GM18498 (cell line): Measurements from ENCODE around the gene MAP2K5.

Source experiments
- ATAC-seq: cut with Tn5 transposase; IDR thresholded peaks from one replicate; pipeline ENCODE4 v1.9.1; 2021; ENCODE audit warnings: mild to moderate bottlenecking, moderate library complexity; ENCODE audit not compliant: unreplicated experiment

Gene MAP2K5

DNA sequence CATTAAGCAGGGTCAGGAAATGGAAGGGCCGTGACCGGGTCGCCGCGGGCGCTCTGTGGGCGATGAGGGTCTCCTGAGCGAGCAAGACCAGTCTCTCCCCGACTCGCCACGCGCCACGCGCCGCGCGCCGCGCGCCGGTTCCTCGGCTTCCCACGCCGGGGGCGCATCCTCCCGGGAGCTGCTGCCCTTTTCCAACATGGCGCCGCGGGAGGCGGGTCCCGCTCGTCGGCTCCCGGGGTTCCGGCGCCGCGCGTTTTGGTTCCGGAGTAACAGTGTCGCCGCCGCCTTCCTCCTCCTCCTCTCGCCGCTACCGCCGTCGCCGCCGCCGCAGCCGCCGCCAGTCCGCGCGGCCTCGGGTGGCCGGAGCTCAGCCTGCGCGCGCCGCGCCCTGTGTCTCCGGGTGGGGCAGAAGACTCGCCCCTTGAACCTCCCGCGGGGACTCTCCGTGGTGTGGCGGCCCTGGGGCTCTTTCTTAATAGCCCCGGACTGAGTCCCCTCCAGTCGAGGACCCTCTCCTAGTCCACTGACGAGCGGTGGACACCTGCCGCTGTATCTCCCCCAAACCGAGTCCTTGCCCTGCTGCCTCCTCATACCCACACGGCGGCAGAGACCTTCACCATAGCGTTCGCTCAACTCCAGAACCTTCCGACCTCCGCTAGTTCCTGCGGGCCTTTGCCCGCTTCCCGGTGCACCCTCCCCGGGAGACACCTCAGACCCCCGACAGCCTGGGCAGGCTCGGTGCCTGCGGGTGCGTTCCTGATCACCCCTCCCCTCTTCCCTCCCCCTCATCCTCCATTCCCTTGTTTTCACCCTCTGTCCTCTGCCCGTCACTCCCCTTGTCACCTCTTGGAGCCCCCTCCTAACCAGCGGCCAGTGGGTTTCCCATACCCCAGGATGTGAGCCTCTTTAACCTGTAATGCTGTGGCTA is at the start of gene MAP2K5:
TSS of gene MAP2K5 (plus strand) at position 284 of the 928 bp plus-strand sequence. CDS start at position 917, 633 bp downstream.
- peak; percentile 57 for ATAC-seq

- no peak for ATAC-seq
Measured at GRCh38 chr15:67495585-67495984, 46.9 kb upstream of the MAP2K5 start.

GRCh38 chr15:67501177-67501835 is 41.2 kb upstream of the MAP2K5 start:
- ATAC-seq, result no peak

DNA sequence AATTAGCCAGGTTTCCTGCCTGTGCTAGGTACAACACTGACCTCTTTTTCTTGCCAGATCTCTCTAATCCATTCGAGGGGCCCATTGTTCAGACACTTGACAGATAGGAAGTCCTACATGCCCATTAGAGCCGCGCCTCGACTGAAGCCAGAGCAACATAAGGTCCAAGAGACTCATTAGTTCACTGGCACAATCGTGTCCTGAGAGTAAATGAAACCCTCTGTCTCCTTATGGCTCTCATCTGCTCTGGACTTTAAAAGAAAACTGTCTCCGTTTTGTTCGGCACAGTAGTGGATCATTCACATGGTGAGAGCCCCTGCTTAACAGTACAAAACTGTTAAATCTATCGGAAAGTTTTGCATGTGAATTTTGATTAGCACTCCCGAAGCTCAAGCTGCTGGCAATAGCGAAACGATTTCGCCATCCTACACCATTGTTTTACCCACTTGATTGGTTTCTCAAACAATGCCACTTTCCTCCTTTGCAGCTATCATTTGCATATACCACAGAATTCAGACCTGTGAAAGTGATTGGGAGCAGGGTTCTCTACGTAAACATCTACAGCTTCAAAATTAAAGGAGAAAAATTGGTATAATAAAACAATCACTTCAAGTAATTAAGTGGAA is 40.6 kb upstream of the MAP2K5 start:
- no peak for ATAC-seq

DNA sequence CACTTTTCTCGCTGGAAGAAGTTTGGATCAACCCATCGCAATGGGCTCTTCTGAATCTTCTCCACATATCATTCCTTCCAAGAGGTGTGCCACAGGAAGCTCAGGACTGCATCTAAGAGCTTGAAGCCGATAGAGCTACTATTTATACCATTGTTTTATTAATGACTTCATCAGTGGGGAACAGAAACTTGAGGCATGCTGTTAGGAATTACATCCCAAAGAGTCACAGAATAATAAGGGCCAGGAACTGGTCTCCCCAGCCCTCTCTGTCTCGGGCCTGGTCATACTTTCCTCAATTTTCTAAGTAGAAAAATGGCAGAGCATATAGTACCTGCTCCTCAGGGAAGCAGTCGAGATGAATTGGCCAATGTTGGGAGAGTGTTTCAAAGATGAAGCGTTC is 38.4 kb upstream of the MAP2K5 start:
- no peak for ATAC-seq

DNA sequence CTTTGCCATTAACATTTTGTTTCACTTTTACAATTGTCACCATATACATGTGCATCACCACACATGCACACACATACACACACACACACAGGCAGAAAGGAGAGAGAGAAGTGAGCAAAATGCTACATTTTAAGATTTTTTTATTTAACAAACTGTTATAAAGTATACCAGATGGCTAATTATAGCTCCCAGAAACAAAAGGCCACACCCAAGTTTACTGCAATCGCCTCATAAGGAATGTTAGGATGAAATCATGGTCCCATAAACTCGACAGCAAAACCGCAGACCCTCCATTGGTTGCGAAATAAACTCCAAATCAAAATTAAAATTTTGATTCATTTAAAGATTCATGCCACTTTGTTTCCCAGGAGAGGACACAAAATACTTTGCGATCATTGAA is 37.7 kb upstream of the MAP2K5 start:
- ATAC-seq, result no peak

DNA sequence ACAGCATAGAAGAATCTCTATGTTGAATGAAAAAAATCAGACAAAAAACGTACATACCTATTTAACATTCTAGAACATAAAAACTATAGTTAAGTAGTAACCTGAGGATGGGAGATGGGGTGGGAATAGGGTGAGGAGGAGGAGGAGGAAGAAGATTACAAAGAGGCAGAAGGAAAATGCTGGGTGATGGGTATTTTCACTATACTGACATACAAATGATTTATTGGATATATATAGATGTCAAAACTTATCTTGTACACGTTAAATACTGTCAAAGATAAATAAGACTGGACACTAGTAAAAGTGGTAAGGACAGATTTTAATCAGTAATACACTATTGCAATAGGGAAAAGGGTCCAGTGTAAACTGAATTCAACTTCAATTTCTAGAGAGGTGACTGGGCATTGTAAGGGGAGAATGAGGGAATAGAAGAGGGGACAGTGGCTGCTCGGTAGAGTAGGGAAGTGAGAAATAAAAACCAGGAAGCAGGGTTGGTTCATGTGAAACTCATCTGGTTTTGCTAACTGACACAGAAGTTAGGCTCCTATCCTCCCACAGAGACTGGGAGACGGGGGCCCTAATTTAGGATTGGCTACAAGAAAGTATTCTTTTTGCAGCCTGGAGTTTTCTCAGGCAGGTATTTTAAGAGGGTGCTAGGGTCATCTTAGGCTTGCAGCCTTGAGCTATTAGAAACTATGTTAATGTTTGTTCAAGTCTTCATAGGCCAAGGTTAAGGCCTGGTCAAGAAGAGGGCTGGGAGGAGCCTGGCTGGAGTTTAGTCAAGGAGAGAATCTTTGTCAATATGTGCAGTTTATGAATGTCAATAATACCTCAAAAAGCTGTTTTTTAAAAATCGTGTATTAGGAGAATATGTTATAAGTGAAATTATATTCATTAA is 36.6 kb upstream of the MAP2K5 start:
- ATAC-seq, result no peak

DNA sequence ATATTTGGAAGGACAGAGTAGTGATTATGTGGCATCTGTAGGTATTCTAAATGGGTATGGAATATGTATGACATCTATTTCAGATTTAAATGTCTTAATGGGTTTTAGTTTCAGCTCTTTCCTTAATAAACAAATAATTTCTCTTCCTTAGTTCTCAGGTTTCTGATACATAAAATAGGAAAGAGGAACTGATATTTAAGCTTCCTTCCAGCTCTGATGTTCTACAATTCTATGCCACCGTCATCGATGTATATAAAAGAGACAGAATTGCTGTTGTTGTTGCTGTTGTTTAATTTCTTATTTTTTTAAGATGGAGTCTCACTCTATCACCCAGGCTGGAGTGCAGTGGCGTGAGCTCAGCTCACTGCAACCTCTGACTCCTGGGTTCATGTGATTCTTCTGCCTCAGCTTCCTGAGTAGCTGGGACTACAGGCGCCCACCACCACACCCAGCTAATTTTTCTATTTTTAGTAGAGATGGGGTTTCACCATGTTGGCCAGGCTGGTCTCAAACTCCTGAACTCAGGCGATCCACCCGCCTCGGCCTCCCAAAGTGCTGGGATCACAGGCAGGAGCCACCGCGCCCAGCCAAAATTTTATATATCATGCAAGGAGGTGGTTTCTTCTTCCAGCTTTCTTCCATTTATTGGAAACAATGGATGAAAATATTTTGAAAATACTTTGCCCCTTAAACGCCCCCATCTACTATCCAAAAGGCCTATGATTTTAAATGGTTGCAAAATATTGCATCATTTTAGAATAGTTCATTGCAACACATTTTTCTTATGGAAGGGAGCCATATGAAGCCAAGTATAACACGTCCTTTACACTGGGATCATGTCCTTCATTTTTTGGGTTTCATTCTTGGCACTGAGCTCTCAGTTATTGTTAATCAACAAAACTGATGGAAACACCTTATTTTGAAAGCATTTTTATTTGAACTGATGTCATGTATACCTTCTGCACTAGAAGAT is 35.4 kb upstream of the MAP2K5 start:
- ATAC-seq, result no peak

GRCh38 chr15:67508407-67508806 is 34.1 kb upstream of the MAP2K5 start:
- ATAC-seq, result no peak

GRCh38 chr15:67509918-67510317 is 32.6 kb upstream of the MAP2K5 start:
- ATAC-seq, result no peak

DNA sequence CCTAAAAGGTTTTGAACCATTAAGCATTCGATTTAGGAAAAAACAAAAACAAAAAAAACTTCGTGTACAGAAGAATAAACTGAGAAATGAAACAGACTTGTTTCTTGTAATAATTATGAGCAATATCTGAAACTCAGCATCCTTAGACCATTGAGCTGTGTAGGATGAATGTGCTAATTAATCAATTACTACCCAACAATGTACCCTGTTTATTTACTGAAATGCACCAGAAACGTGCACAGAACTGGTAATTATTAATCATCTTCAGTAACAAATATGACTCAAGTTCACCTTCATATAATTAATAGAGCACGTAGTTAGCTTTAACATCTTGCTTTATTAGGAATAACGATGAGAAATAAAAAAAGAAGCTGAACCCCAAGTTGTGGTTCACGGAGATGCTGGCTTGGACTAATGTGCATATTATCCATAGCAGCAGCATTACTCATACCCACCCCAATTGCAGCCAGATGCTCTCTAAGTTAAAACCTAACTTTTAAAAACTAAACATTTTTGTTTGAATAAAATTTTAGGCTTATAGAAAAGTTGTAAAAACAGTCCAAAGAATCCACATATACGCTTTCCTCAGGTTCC is 31.8 kb upstream of the MAP2K5 start:
- ATAC-seq, result no peak

DNA sequence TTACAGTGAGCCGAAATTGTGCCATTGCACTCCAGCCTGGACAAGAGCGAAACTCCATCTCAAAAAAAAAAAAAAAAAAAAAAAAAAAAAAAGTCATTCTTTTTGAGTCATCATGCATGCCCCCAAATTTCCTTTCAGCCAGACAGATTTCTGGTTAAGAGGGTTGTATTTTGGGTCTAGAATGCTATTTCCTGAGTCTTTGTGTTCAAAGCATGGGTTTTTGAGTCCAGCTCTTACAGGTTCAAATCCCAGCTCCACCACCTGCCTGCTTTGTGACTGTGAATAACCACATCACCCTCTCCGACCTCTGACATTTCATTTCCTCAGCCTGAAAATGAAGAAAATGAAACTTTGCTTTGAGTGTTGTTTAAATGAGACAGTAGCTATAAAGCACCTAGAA is 30.9 kb upstream of the MAP2K5 start:
- no peak for ATAC-seq

DNA sequence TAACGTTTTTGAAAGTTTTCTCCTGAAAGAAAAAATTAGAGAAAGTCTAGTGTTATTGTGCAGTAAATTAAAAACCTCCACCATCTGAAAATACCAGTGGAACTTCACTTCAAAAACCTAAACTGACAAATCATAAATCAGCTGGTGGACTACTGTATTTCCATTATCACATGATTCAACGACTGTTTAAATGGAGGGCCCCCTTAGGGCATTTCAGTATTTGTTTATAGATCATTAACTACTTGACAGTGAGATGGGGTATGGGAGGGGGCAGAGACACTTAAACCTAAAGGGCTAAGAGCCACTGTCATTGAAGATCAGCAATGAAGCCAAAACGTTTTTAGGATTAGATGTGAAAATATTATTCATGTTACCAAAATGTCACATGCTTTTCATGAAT is 30.4 kb upstream of the MAP2K5 start:
- no peak for ATAC-seq

DNA sequence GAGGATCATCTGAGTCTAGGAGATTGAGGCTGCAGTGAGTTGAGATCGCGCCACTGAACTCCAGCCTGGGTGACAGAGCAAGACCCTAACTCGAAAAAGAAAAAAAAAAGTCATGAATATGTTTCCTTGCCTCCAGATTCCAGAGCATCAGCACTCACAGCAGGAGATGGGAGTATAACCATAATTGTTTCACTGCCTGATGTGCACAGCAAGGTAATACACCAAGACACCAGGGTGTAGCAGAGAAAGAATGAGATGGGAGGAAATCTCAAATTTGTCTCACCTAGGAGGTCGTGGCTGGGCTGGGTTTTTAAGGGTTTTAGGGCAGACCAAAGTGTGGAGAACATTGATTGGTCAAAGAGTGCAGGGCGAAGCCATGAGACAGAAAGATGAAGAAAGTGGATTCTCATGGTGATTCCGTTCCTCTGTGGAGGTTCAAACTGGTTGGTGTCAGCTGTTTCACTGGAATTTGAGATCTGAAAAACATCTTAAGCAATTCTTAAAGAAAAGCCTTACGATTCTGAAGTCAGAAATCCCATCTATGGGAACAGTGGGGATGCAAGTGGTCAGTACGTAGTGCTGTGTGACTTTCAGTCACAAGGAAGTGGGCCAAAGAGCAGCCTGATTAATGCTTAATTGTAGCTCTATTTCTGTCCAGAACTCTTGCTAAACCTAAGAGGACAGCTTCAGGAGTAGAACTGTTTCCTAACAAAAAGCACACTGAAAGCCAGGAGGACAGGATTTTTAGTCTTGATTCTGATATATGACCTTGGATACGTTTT is 29.4 kb upstream of the MAP2K5 start:
- no peak for ATAC-seq

DNA sequence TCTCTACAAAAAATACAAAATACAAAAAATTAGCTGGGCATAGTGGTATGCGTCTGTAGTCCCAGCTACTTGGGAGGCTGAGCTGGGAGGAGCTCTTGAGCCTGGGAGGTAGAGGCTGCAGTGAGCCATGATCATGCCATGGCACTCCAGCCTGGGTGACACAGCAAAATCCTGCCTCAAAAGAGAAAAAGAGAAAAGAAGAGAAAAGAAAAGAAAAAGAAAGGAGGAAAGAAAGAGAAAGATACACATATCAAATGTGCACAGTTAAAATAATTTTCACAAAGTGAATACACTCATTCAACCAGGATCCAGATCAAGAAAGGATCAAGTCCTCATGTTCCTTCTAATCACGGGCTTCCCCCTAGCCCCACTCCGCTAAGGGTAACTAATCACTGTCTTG is 27.4 kb upstream of the MAP2K5 start:
- no peak for ATAC-seq

DNA sequence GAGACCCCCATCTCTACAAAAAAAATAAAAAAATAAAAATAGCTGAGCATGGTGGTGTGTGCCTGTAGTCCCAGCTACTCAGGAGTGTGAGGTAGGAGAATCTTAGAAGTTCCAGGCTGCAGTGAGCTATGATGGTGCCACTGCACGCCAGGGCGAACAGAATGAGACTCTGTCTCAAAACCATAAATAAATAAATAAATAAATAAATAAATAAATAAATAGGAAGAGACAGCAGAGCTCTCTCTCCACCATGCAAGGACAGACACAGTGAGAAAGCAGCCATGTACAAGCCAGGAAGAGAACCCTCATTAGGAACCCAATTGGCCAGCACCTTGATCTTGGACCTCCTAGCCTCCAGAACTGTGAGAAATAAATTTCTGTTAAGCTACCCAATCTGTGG is 26.9 kb upstream of the MAP2K5 start:
- no peak for ATAC-seq

DNA sequence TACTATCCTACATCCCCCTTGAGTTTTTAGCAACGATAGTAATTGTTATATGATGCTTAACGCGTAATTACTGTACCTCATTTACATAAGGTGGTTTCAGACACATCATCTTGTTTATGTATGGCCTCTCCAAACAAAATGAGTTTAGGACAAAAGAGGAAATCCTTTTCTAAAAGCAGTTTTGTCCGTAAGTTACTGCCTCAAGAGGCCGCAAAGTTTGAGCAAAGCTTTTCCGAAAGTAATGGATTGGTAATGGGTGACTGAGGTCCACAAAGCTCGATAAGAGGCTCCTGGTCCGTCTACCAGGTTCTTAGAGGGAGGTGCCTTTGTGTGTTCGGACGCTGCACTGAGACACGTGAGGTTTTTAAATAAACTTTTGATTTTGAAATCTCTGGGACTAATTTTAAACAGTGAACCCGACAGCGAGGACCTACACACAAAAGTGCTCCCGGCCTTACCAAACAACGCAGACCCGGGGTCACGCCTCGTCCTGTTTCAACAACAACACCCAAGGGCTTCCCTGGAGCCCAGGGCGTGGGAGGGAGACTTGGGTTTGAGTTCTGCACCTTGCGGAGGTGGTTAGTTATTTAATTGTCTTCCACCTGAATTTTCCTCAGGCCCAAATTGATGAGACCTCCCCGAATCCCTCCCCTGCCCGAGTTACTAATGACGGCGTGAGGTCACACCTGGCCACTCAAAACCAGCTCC is 22.0 kb upstream of the MAP2K5 start:
- ATAC-seq, result no peak
